Trophoblast cell (in vitro differentiated cells and primary cell): ENCODE data around the gene SMR3B.

Experiments used
- DNase-seq, 2 donors: peaks; one replicate each; pipeline ENCODE4 v3.0.0-alpha.2; 2016
- H2AFZ ChIP-seq: 2 replicates; pipeline ENCODE4 v1.6.1; 2013; ENCODE audit warnings: low read length, moderate library complexity, mild to moderate bottlenecking; ENCODE audit not compliant: insufficient read depth, poor library complexity
- H2AK5ac ChIP-seq: 2 replicates; pipeline ENCODE4 v1.6.1; 2013; ENCODE audit warnings: mild to moderate bottlenecking, low read length
- H2BK120ac ChIP-seq: 2 replicates; pipeline ENCODE4 v1.6.1; 2013; ENCODE audit warnings: low read length, mild to moderate bottlenecking, moderate library complexity; ENCODE audit not compliant: insufficient read depth, poor library complexity
- H2BK12ac ChIP-seq: 2 replicates; pipeline ENCODE4 v1.6.1; 2013; ENCODE audit warnings: mild to moderate bottlenecking, low read length, moderate library complexity
- H2BK5ac ChIP-seq: 2 replicates; pipeline ENCODE4 v1.6.1; 2013; ENCODE audit warnings: low read length, low read depth, moderate library complexity, mild to moderate bottlenecking; ENCODE audit not compliant: poor library complexity
- H3K14ac ChIP-seq: 2 replicates; pipeline ENCODE4 v1.6.1; 2013; ENCODE audit warnings: mild to moderate bottlenecking, low read length
- H3K18ac ChIP-seq: 2 replicates; pipeline ENCODE4 v1.6.1; 2013; ENCODE audit warnings: mild to moderate bottlenecking, low read length
- H3K23ac ChIP-seq: 2 replicates; pipeline ENCODE4 v1.6.1; 2013; ENCODE audit warnings: low read length
- H3K27ac ChIP-seq: 2 replicates; pipeline ENCODE4 v1.5.1; 2013; ENCODE audit warnings: low read depth, mild to moderate bottlenecking, inconsistent platforms, low read length, moderate library complexity
- H3K27me3 ChIP-seq: 2 replicates; pipeline ENCODE4 v1.6.1; 2013; ENCODE audit warnings: inconsistent platforms, mild to moderate bottlenecking, low read length, moderate library complexity; ENCODE audit not compliant: insufficient read depth
- H3K36me3 ChIP-seq, 2 experiments: 1 replicate in 1 of 2; 2 replicates in 1 of 2; pipeline ENCODE4 v1.6.1; 2013; ENCODE audit warnings: low read length in 2 of 2, mild to moderate bottlenecking in 2 of 2, moderate library complexity in 1 of 2; ENCODE audit not compliant: insufficient read depth in 2 of 2, control insufficient read depth in 1 of 2
- H3K4ac ChIP-seq: 2 replicates; pipeline ENCODE4 v1.6.1; 2013; ENCODE audit warnings: low read depth, mild to moderate bottlenecking, low read length, moderate library complexity
- H3K4me1 ChIP-seq, 2 experiments: 1 replicate in 1 of 2; 2 replicates in 1 of 2; pipeline ENCODE4 v1.6.1; 2013; ENCODE audit warnings: low read length in 2 of 2, mild to moderate bottlenecking in 2 of 2, moderate library complexity in 1 of 2; ENCODE audit not compliant: insufficient read depth in 2 of 2, control insufficient read depth in 1 of 2
- H3K4me2 ChIP-seq: 2 replicates; pipeline ENCODE4 v1.6.1; 2013; ENCODE audit warnings: inconsistent platforms, mild to moderate bottlenecking, low read length, moderate library complexity
- H3K4me3 ChIP-seq: 2 replicates; pipeline ENCODE4 v1.5.1; 2013; ENCODE audit warnings: mild to moderate bottlenecking, low read depth, low read length, inconsistent platforms
- H3K79me1 ChIP-seq: one replicate; pipeline ENCODE4 v1.6.1; 2013; ENCODE audit warnings: low read length
- H3K79me2 ChIP-seq: 2 replicates; pipeline ENCODE4 v1.6.1; 2013; ENCODE audit warnings: low read length, mild to moderate bottlenecking; ENCODE audit not compliant: control insufficient read depth, insufficient read depth, poor library complexity
- H3K9ac ChIP-seq: 2 replicates; pipeline ENCODE4 v1.6.1; 2013; ENCODE audit warnings: mild to moderate bottlenecking, low read length
- H3K9me3 ChIP-seq: 2 replicates; pipeline ENCODE4 v1.6.1; 2013; ENCODE audit warnings: low read depth, mild to moderate bottlenecking, control low read depth, inconsistent platforms, low read length; ENCODE audit not compliant: insufficient read depth
- H4K12ac ChIP-seq: 2 replicates; pipeline ENCODE4 v1.6.1; 2013; ENCODE audit warnings: low read depth, mild to moderate bottlenecking, low read length, moderate library complexity
- H4K8ac ChIP-seq: 2 replicates; pipeline ENCODE4 v1.6.1; 2013; ENCODE audit warnings: low read depth, mild to moderate bottlenecking, low read length, moderate library complexity
- H4K91ac ChIP-seq: one replicate; pipeline ENCODE4 v1.6.1; 2013; ENCODE audit warnings: low read depth, mild to moderate bottlenecking, low read length, moderate library complexity
- WGBS: extraction: QIAGEN DNeasy Blood & Tissue Kit; methylation state at CpG from one replicate; pipeline ENCODE4 v1.1.7; 2013; ENCODE audit warnings: missing lambda C conversion rate; ENCODE audit not compliant: insufficient read length, insufficient coverage; ENCODE audit errors: extremely low coverage; 5-methylcytosine and 5-hydroxymethylcytosine counted together

Gene SMR3B

GRCh38 chr4:70365479-70365878 lies 17.5 kb upstream of the SMR3B start:
- H3K14ac ChIP-seq, result no peak overlapping the region
- H3K79me1 ChIP-seq, result no peaks in the 10 kb centered on the region
- no peak overlapping the region for H2BK12ac ChIP-seq
- H3K4ac ChIP-seq, result no peak overlapping the region
- no peak overlapping the region for H3K4me3 ChIP-seq
- no peak overlapping the region for H2BK5ac ChIP-seq
- H4K12ac ChIP-seq, result no peak overlapping the region
- no peaks in the 10 kb centered on the region for H3K4me1 ChIP-seq
- H4K8ac ChIP-seq, result no peak overlapping the region
- DNase-seq, result peak in 1 of 2 donors; percentile 33
- no peak overlapping the region for H3K27ac ChIP-seq
- H3K9me3 ChIP-seq, result no peaks in the 10 kb centered on the region
- H4K91ac ChIP-seq, result no peak overlapping the region
- H3K23ac ChIP-seq, result no peak overlapping the region
- no peak overlapping the region for H3K18ac ChIP-seq
- no peaks in the 10 kb centered on the region for H3K36me3 ChIP-seq
- H2AK5ac ChIP-seq, result no peak overlapping the region
- no peak overlapping the region for H3K4me2 ChIP-seq
- H2BK120ac ChIP-seq, result no peak overlapping the region
- H3K79me2 ChIP-seq, result no peaks in the 10 kb centered on the region
- H3K27me3 ChIP-seq, result no peaks in the 10 kb centered on the region
- no peak overlapping the region for H2AFZ ChIP-seq
- H3K9ac ChIP-seq, result no peak overlapping the region
- WGBS, result no CpG with 5 or more reads among the region's 2 CpGs

GRCh38 chr4:70367813-70368212 lies 15.1 kb upstream of the SMR3B start:
- H3K79me2 ChIP-seq, result no peaks in the 10 kb centered on the region
- no peak overlapping the region for H4K12ac ChIP-seq
- WGBS, result no CpG with 5 or more reads among the region's 1 CpG
- H2BK120ac ChIP-seq, result no peak overlapping the region
- H3K27ac ChIP-seq, result no peak overlapping the region
- no peak overlapping the region for H3K4me2 ChIP-seq
- H3K18ac ChIP-seq, result no peak overlapping the region
- no peaks in the 10 kb centered on the region for H3K27me3 ChIP-seq
- H3K4me3 ChIP-seq, result no peak overlapping the region
- no peak overlapping the region for H2BK5ac ChIP-seq
- no peaks in the 10 kb centered on the region for H3K9me3 ChIP-seq
- H4K8ac ChIP-seq, result no peak overlapping the region
- DNase-seq, result no peak
- H3K4ac ChIP-seq, result no peak overlapping the region
- no peak overlapping the region for H2AFZ ChIP-seq
- no peaks in the 10 kb centered on the region for H3K36me3 ChIP-seq
- H2AK5ac ChIP-seq, result no peak overlapping the region
- H3K23ac ChIP-seq, result no peak overlapping the region
- no peak overlapping the region for H2BK12ac ChIP-seq
- no peak overlapping the region for H3K9ac ChIP-seq
- H3K79me1 ChIP-seq, result no peaks in the 10 kb centered on the region
- H4K91ac ChIP-seq, result no peak overlapping the region
- H3K14ac ChIP-seq, result no peak overlapping the region
- H3K4me1 ChIP-seq, result no peaks in the 10 kb centered on the region

GRCh38 chr4:70371987-70372386 lies 10.9 kb upstream of the SMR3B start:
- Histone ChIP-seq H3K23ac (no peak overlapping the region), H3K9ac (no peak overlapping the region), H3K4ac (no peak overlapping the region), H2BK12ac (no peak overlapping the region), H3K4me3 (no peak overlapping the region), H2AFZ (no peak overlapping the region), H2AK5ac (no peak overlapping the region), H3K36me3 (no peaks in the 10 kb centered on the region), H2BK5ac (no peak overlapping the region), H4K91ac (no peak overlapping the region), H3K79me2 (no peaks in the 10 kb centered on the region), H4K8ac (no peak overlapping the region), H2BK120ac (no peak overlapping the region), H3K27ac (no peak overlapping the region), H3K9me3 (no peaks in the 10 kb centered on the region), H3K27me3 (no peaks in the 10 kb centered on the region), H3K4me1 (no peaks in the 10 kb centered on the region), H3K14ac (no peak overlapping the region), H4K12ac (no peak overlapping the region), H3K18ac (no peak overlapping the region), H3K79me1 (no peaks in the 10 kb centered on the region), H3K4me2 (no peak overlapping the region)
- no peak for DNase-seq
- no CpG with 5 or more reads among the region's 4 CpGs for WGBS

- H3K9ac ChIP-seq, result no peak overlapping the region
- H4K91ac ChIP-seq, result no peak overlapping the region
- H3K4ac ChIP-seq, result no peak overlapping the region
- H3K18ac ChIP-seq, result no peak overlapping the region
- no peak overlapping the region for H3K14ac ChIP-seq
- H2BK5ac ChIP-seq, result no peak overlapping the region
- H3K4me1 ChIP-seq, result no peaks in the 10 kb centered on the region
- no peaks in the 10 kb centered on the region for H3K36me3 ChIP-seq
- no CpG with 5 or more reads among the region's 3 CpGs for WGBS
- H3K27ac ChIP-seq, result no peak overlapping the region
- H3K79me1 ChIP-seq, result no peaks in the 10 kb centered on the region
- no peaks in the 10 kb centered on the region for H3K79me2 ChIP-seq
- DNase-seq, result no peak
- no peak overlapping the region for H3K4me2 ChIP-seq
- H4K12ac ChIP-seq, result no peak overlapping the region
- no peak overlapping the region for H4K8ac ChIP-seq
- no peak overlapping the region for H3K4me3 ChIP-seq
- no peaks in the 10 kb centered on the region for H3K9me3 ChIP-seq
- H3K23ac ChIP-seq, result no peak overlapping the region
- no peak overlapping the region for H2AFZ ChIP-seq
- no peak overlapping the region for H2AK5ac ChIP-seq
- H3K27me3 ChIP-seq, result no peaks in the 10 kb centered on the region
- no peak overlapping the region for H2BK120ac ChIP-seq
- H2BK12ac ChIP-seq, result no peak overlapping the region
Measured at GRCh38 chr4:70372760-70373159, 10.2 kb upstream of the SMR3B start.
